ENCODE results near the gene USP5. TPM values are rescaled to one million over a fixed set of nuclear protein-coding genes. Genes with fewer than 3 reads are reported as not detected.
"Not testable (repeated sequence)": the region's sequence is repeated elsewhere in the genome, so short reads cannot be mapped to it uniquely, and the experiment has no call there.

The USP5 gene
- total RNA-seq, 1 experiment from 2014 or later = 230 TPM

GRCh38 chr12:6868211-6869048 is 16.5 kb downstream of the USP5 start:
- peaks cover 31% of the 10 kb centered on the region for H3K4me1 ChIP-seq
- Mint-ChIP-seq H3K27me3 (ENCODE audit: insufficient read depth, unreplicated experiment) (no peaks in the 10 kb centered on the region), H3K27ac (ENCODE audit: unreplicated experiment) (peak overlapping the region; percentile 94), H3K36me3 (ENCODE audit: insufficient read depth, unreplicated experiment) (peaks cover 99% of the 10 kb centered on the region), H3K4me1 (ENCODE audit: low read depth, unreplicated experiment) (peaks cover 47% of the 10 kb centered on the region), H3K4me3 (ENCODE audit: unreplicated experiment) (peak overlapping the region; percentile 95), H3K9me3 (ENCODE audit: unreplicated experiment) (no peaks in the 10 kb centered on the region)
- ChIA-PET CTCF (interaction anchor here (0.6 to 4.2 kb wide), 16 partner anchors 16 to 150 kb away, joined by 3 to 68 read pairs (median 8); partner anchors contain the start of genes C12orf57, CDCA3, LPCAT3 and LRRC23), POLR2A (interaction anchor here (0.8 to 5.4 kb wide), 10 partner anchors 16 to 179 kb away, joined by 3 to 102 read pairs (median 10); partner anchors contain the start of genes C12orf57, CDCA3, COPS7A and RNU7-1)
- no peaks in the 10 kb centered on the region for H3K27me3 ChIP-seq (replicated peaks; ENCODE audit: control insufficient read depth, insufficient read depth, low read length)
- no peak for DNase-seq
- H3K4me3 ChIP-seq (ENCODE audit: low read depth, low read length) = peak overlapping the region; percentile 97
- no peak for TF ChIP-seq CTCF (IDR thresholded peaks at IDR 0.05; ENCODE audit: insufficient read depth in 1 of 2, low read depth in 1 of 2, low read length in 1 of 2, severe bottlenecking in 1 of 2, unreplicated experiment in 1 of 2)
- H3K9me3 ChIP-seq = no peaks in the 10 kb centered on the region
- BruUV-seq (replicated peaks) = no TSS peak
- intact Hi-C loops (cut with micrococcal nuclease; ENCODE audit: unreplicated experiment) = loop anchor here (1.0 to 2.0 kb wide), 5 partner anchors 16 to 74 kb away; partner anchors contain the start of genes RNU7-1 and USP5
- peaks cover 14% of the 10 kb centered on the region for H3K36me3 ChIP-seq (ENCODE audit: control insufficient read depth, insufficient read depth, low read length)

- Histone ChIP-seq H3K4me1 (peaks cover 31% of the 10 kb centered on the region), H3K36me3 (ENCODE audit: control insufficient read depth, insufficient read depth, low read length) (peaks cover 13% of the 10 kb centered on the region), H3K4me3 (ENCODE audit: low read depth, low read length) (peak overlapping the region; percentile 97), H3K27me3 (replicated peaks; ENCODE audit: control insufficient read depth, insufficient read depth, low read length) (no peaks in the 10 kb centered on the region), H3K9me3 (no peaks in the 10 kb centered on the region)
- peak; percentile 94 to 98 for TF ChIP-seq CTCF (IDR thresholded peaks at IDR 0.05; ENCODE audit: insufficient read depth in 1 of 2, low read depth in 1 of 2, low read length in 1 of 2, severe bottlenecking in 1 of 2, unreplicated experiment in 1 of 2)
- Mint-ChIP-seq H3K4me3 (ENCODE audit: unreplicated experiment) (peak overlapping the region; percentile 95), H3K27ac (ENCODE audit: unreplicated experiment) (peak overlapping the region; percentile 94), H3K36me3 (ENCODE audit: insufficient read depth, unreplicated experiment) (peaks cover 98% of the 10 kb centered on the region), H3K27me3 (ENCODE audit: insufficient read depth, unreplicated experiment) (no peaks in the 10 kb centered on the region), H3K9me3 (ENCODE audit: unreplicated experiment) (no peaks in the 10 kb centered on the region), H3K4me1 (ENCODE audit: low read depth, unreplicated experiment) (peaks cover 47% of the 10 kb centered on the region)
- intact Hi-C loops (cut with micrococcal nuclease; ENCODE audit: unreplicated experiment) = loop anchor here (1.0 to 2.0 kb wide), 5 partner anchors 17 to 73 kb away; partner anchors contain the start of genes RNU7-1 and USP5
- peak; percentile 92 to 96 for DNase-seq
- TSS peak; percentile 30 for BruUV-seq (replicated peaks)
- ChIA-PET CTCF (interaction anchor here (0.6 to 4.2 kb wide), 33 partner anchors 11 to 240 kb away, joined by 3 to 68 read pairs (median 5); partner anchors contain the start of genes C12orf57, CDCA3, ENO2 and LPCAT3), POLR2A (interaction anchor here (0.5 to 5.4 kb wide), 10 partner anchors 11 to 145 kb away, joined by 3 to 102 read pairs (median 8); partner anchors contain the start of genes C12orf57, CDCA3, COPS7A and RNU7-1)
Measured at GRCh38 chr12:6869049-6870021, 17.4 kb downstream of the USP5 start.

- H3K9me3 ChIP-seq; H3K27me3 Mint-ChIP-seq (ENCODE audit: insufficient read depth, unreplicated experiment); DNase-seq; H3K9me3 Mint-ChIP-seq (ENCODE audit: unreplicated experiment); intact Hi-C loops (cut with micrococcal nuclease; ENCODE audit: unreplicated experiment); H3K27me3 ChIP-seq (replicated peaks; ENCODE audit: control insufficient read depth, insufficient read depth, low read length); H3K4me3 ChIP-seq (ENCODE audit: low read depth, low read length); BruUV-seq (replicated peaks): not testable (repeated sequence)
- ChIA-PET CTCF (interaction anchor here (1.6 to 4.2 kb wide), 4 partner anchors 18 to 94 kb away, joined by 10 to 68 read pairs (median 44); partner anchors contain the start of genes CDCA3 and USP5), POLR2A (interaction anchor here (0.6 to 3.7 kb wide), 4 partner anchors 18 to 74 kb away, joined by 3 to 51 read pairs (median 26); partner anchors contain the start of genes C12orf57, CDCA3, ENO2 and RNU7-1)
- H3K27ac Mint-ChIP-seq (ENCODE audit: unreplicated experiment) = peak overlapping the region; percentile 95
- peaks cover 91% of the 10 kb centered on the region for H3K36me3 Mint-ChIP-seq (ENCODE audit: insufficient read depth, unreplicated experiment)
- peaks cover 47% of the 10 kb centered on the region for H3K4me1 Mint-ChIP-seq (ENCODE audit: low read depth, unreplicated experiment)
- Histone ChIP-seq H3K36me3 (ENCODE audit: control insufficient read depth, insufficient read depth, low read length) (peaks cover 11% of the 10 kb centered on the region), H3K4me1 (peaks cover 31% of the 10 kb centered on the region)
- peak overlapping the region; percentile 98 for H3K4me3 Mint-ChIP-seq (ENCODE audit: unreplicated experiment)
Measured at GRCh38 chr12:6870304-6870703, 18.4 kb downstream of the USP5 start.

All from Caco-2 (cell line).